Measurements from ENCODE around the gene PPARG. TPM values are rescaled to one million over a fixed set of nuclear protein-coding genes. Genes with fewer than 3 reads are reported as not detected.

The PPARG gene
- total and polyA plus RNA-seq, 2 of the 8 experiments (the other 6 are each of a cell fraction or from before 2014, with no cell fraction given): 0.06 TPM; not detected in 1

DNA sequence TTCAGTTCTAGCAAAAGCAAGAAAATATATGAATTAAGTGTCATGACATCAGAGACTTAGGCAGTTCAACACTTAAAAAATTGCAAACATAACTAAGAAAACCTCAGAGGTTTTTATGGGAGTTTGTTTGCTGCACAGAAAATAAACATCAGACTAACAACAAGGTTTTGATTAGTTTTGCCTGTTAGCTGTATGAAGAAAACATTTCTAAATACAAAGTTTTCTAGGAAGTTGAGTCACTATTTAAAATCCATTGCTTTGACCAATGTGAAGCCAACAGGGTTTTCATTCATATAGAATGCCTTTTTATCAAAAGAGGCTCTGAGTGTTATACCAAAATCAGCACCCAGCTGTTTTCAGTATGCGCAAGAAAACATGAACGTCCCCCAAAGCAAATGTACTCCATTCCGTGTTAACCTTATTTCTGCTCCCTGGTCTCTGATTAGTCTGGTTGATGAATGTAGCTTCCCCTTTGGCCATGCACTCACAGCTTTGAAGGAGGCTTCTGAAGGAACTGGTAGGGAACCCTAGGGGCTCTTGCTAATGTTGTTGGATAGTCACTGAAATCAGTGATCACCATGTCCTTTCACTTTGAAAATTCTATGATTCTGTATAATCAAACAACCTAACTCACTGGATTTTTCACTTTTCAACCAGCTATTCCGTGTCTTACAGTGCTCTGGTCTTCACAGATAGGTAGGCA is 105.8 kb downstream of the PPARG start (continued):
- TF ChIP-seq MAFK (IDR thresholded peaks at IDR 0.05; ENCODE audit: low read depth, low read length) (no peak), TAF7 (optimal IDR thresholded peaks at IDR 0.05; ENCODE audit: borderline replicate concordance, low read depth, low read length) (no peak), KDM5A (IDR thresholded peaks at IDR 0.05; ENCODE audit: low read length) (no peak)
